IMR-90 (cell line): ENCODE measurements around the gene GPC5.

Source experiments
- CEBPB ChIP-seq: IDR thresholded peaks from 2 replicates; pipeline ENCODE4 v1.6.1; 2012; ENCODE audit warnings: low read depth, low read length, improper control_type of control experiment
- CTCF ChIP-seq: conservative IDR thresholded peaks from 2 replicates; pipeline ENCODE4 v1.5.1; 2012; ENCODE audit warnings: mild to moderate bottlenecking, low read depth, low read length, improper control_type of control experiment
- ELK1 ChIP-seq: fragments of 150-350 bp; IDR thresholded peaks from 2 replicates; pipeline ENCODE4 v1.6.1; 2016; ENCODE audit warnings: low read depth, mild to moderate bottlenecking, low read length, moderate library complexity, borderline replicate concordance
- MAZ ChIP-seq: IDR thresholded peaks from 2 replicates; pipeline ENCODE4 v1.6.1; 2012; ENCODE audit warnings: low read depth, mild to moderate bottlenecking, low read length, improper control_type of control experiment, moderate library complexity, borderline replicate concordance
- MXI1 ChIP-seq: IDR thresholded peaks from 2 replicates; pipeline ENCODE4 v1.6.1; 2012; ENCODE audit warnings: low read depth, mild to moderate bottlenecking, low read length, moderate library complexity, borderline replicate concordance
- POLR2A ChIP-seq: IDR thresholded peaks from 2 replicates; pipeline ENCODE4 v1.6.1; 2012; ENCODE audit warnings: mild to moderate bottlenecking, low read depth, low read length
- RAD21 ChIP-seq: IDR thresholded peaks from 2 replicates; pipeline ENCODE4 v1.6.1; 2012; ENCODE audit warnings: low read length, improper control_type of control experiment
- RCOR1 ChIP-seq: IDR thresholded peaks from 2 replicates; pipeline ENCODE4 v1.6.1; 2012; ENCODE audit warnings: mild to moderate bottlenecking, low read length, improper control_type of control experiment; ENCODE audit not compliant: insufficient replicate concordance
- RFX5 ChIP-seq: IDR thresholded peaks from 2 replicates; pipeline ENCODE4 v1.8.0; 2012; ENCODE audit warnings: low read depth, mild to moderate bottlenecking, low read length, moderate library complexity
- USF2 ChIP-seq: fragments of 150-350 bp; IDR thresholded peaks from 2 replicates; pipeline ENCODE4 v1.6.1; 2017; ENCODE audit warnings: mild to moderate bottlenecking, antibody characterized with exemption, low read length, low read depth

- no peak for TF ChIP-seq RFX5
- TF ChIP-seq CTCF = no peak
- TF ChIP-seq RCOR1 = no peak
- TF ChIP-seq RAD21 = no peak
- no peak for TF ChIP-seq ELK1
- TF ChIP-seq MAZ = no peak
- TF ChIP-seq POLR2A = no peak
- no peak for TF ChIP-seq USF2
- no peak for TF ChIP-seq CEBPB
- no peak for TF ChIP-seq MXI1
Observed at GRCh38 chr13:91684746-91685145, 286.3 kb downstream of the GPC5 start.
